RPMI8226 (cell line): ENCODE measurements around the gene LHPP.

Experiments
- DNase-seq: peaks from one replicate; pipeline ENCODE4 v3.0.0-alpha.2; 2015

Gene LHPP

GRCh38 chr10:124559372-124560132, 97.9 kb downstream of the LHPP start:
- no peak for DNase-seq

GRCh38 chr10:124560377-124561105, 98.9 kb downstream of the LHPP start:
- DNase-seq: no peak

GRCh38 chr10:124561206-124561605, 99.6 kb downstream of the LHPP start:
- no peak for DNase-seq

GRCh38 chr10:124562425-124563060, 100.9 kb downstream of the LHPP start:
- DNase-seq: no peak

- no peak for DNase-seq
Measured at GRCh38 chr10:124563320-124564040, 101.9 kb downstream of the LHPP start.

- DNase-seq: no peak
Measured at GRCh38 chr10:124564881-124565280, 103.3 kb downstream of the LHPP start.

GRCh38 chr10:124565565-124566221, 104.1 kb downstream of the LHPP start:
- peak; percentile 14 for DNase-seq

GRCh38 chr10:124566222-124566888, 104.7 kb downstream of the LHPP start:
- DNase-seq: no peak

GRCh38 chr10:124566981-124567835, 105.6 kb downstream of the LHPP start:
- DNase-seq: no peak

- DNase-seq: no peak
Measured at GRCh38 chr10:124568339-124568738, 106.7 kb downstream of the LHPP start.

GRCh38 chr10:124568848-124569622, 107.4 kb downstream of the LHPP start:
- no peak for DNase-seq

GRCh38 chr10:124569623-124570470, 108.2 kb downstream of the LHPP start:
- no peak for DNase-seq

GRCh38 chr10:124570646-124571045, 109.0 kb downstream of the LHPP start:
- no peak for DNase-seq

GRCh38 chr10:124572751-124573150, 111.1 kb downstream of the LHPP start:
- DNase-seq: no peak

- DNase-seq: no peak
Measured at GRCh38 chr10:124573726-124574455, 112.3 kb downstream of the LHPP start.

GRCh38 chr10:124574456-124575070, 112.9 kb downstream of the LHPP start:
- DNase-seq: no peak

- no peak for DNase-seq
Measured at GRCh38 chr10:124575107-124576035, 113.7 kb downstream of the LHPP start.
